K562 (cell line): ENCODE measurements around the gene FOLR2. TPM values are rescaled to one million over a fixed set of nuclear protein-coding genes. Genes with fewer than 3 reads are reported as not detected.

Source experiments
- CBFA2T3 ChIP-seq: fragments of 450-650 bp; IDR thresholded peaks from 2 replicates; pipeline ENCODE4 v1.6.1; 2017
- CC2D1A ChIP-seq: fragments of 450-650 bp; IDR thresholded peaks from 2 replicates; pipeline ENCODE4 v1.6.1; 2017; ENCODE audit warnings: mild to moderate bottlenecking
- CHD1 ChIP-seq: fragments of 200-600 bp; sonication (generic); IDR thresholded peaks from one replicate; pipeline ENCODE4 v1.6.1; 2012; ENCODE audit warnings: mild to moderate bottlenecking, moderate library complexity, low read length, inconsistent platforms
- DPF2 ChIP-seq: fragments of 450-650 bp; IDR thresholded peaks from 2 replicates; pipeline ENCODE4 v1.6.1; 2016
- EHMT2 ChIP-seq: fragments of 450-650 bp; IDR thresholded peaks from 2 replicates; pipeline ENCODE4 v1.6.1; 2018; ENCODE audit warnings: antibody characterized with exemption
- ELF2 ChIP-seq: fragments of 250-450 bp; sonication (Bioruptor Pico); IDR thresholded peaks from 2 replicates; pipeline ENCODE4 v1.5.0; 2021; ENCODE audit warnings: mild to moderate bottlenecking
- EP300 ChIP-seq: IDR thresholded peaks from 2 replicates; pipeline ENCODE4 v1.6.1; 2012; ENCODE audit warnings: low read length, improper control_type of control experiment
- HNRNPH1 ChIP-seq: fragments of 200-400 bp; formaldehyde crosslinking; optimal IDR thresholded peaks from 2 replicates; pipeline ENCODE3; 2017; ENCODE audit warnings: low read depth, mild to moderate bottlenecking, low read length, moderate library complexity
- IRF9 ChIP-seq: fragments of 450-650 bp; IDR thresholded peaks from 2 replicates; pipeline ENCODE4 v1.6.1; 2016; ENCODE audit warnings: missing biosample characterization, missing genetic modification characterization
- JUND ChIP-seq, 2 experiments: IDR thresholded peaks; 2 replicates in 1 of 2; 3 replicates in 1 of 2; pipeline ENCODE4 v1.6.1; 2011; ENCODE audit warnings: borderline replicate concordance in 2 of 2, low read depth in 2 of 2, low read length in 2 of 2, improper control_type of control experiment in 1 of 2, missing biosample characterization in 1 of 2, missing genetic modification characterization in 1 of 2, missing genetic modification reagents in 1 of 2
- MAFF ChIP-seq: IDR thresholded peaks from 2 replicates; pipeline ENCODE4 v1.6.1; 2012; ENCODE audit warnings: low read length, improper control_type of control experiment
- MEIS2 ChIP-seq: fragments of 450-650 bp; IDR thresholded peaks from 2 replicates; pipeline ENCODE4 v1.6.1; 2014; ENCODE audit warnings: mild to moderate bottlenecking; ENCODE audit not compliant: partially characterized antibody
- NCOR1 ChIP-seq: fragments of 450-650 bp; IDR thresholded peaks from 2 replicates; pipeline ENCODE4 v1.6.1; 2016; ENCODE audit warnings: mild to moderate bottlenecking, moderate library complexity
- NR2C1 ChIP-seq, 2 experiments: fragments of 450-650 bp; IDR thresholded peaks; 2 replicates each; pipeline ENCODE4 v1.6.1; 2017; ENCODE audit warnings: mild to moderate bottlenecking in 2 of 2, antibody characterized with exemption in 1 of 2, inconsistent platforms in 1 of 2, missing compliant biosample characterization in 1 of 2, missing genetic modification characterization in 1 of 2
- RBM17 ChIP-seq: fragments of 200-400 bp; formaldehyde crosslinking; IDR thresholded peaks from 2 replicates; pipeline ENCODE4 v1.6.1; 2017; ENCODE audit warnings: low read depth, mild to moderate bottlenecking, low read length, borderline replicate concordance
- RCOR1 ChIP-seq, 2 experiments: IDR thresholded peaks; 2 replicates each; pipeline ENCODE4 v1.6.1; 2012; ENCODE audit warnings: low read depth in 2 of 2, low read length in 2 of 2, borderline replicate concordance in 1 of 2, improper control_type of control experiment in 1 of 2
- RFX5 ChIP-seq: IDR thresholded peaks from 2 replicates; pipeline ENCODE4 v1.6.1; 2011; ENCODE audit warnings: low read depth, mild to moderate bottlenecking, improper control_type of control experiment, low read length
- SMARCA4 ChIP-seq: fragments of 450-650 bp; IDR thresholded peaks from 2 replicates; pipeline ENCODE4 v1.6.1; 2016
- TAF7 ChIP-seq: fragments of 450-650 bp; IDR thresholded peaks from 2 replicates; pipeline ENCODE4 v1.6.1; 2016; ENCODE audit warnings: missing genetic modification characterization, missing compliant biosample characterization
- TAL1 ChIP-seq: fragments of 450-650 bp; IDR thresholded peaks from 2 replicates; pipeline ENCODE4 v1.6.1; 2016; ENCODE audit warnings: mild to moderate bottlenecking
- TBL1XR1 ChIP-seq, 2 experiments: IDR thresholded peaks; 2 replicates each; pipeline ENCODE4 v1.6.1; 2012; ENCODE audit warnings: improper control_type of control experiment in 2 of 2, low read length in 2 of 2, mild to moderate bottlenecking in 1 of 2
- ZNF134 ChIP-seq: fragments of 250-450 bp; sonication (Bioruptor Pico); conservative IDR thresholded peaks from 2 replicates; pipeline ENCODE4 v1.4.0; 2020
- ZNF175 ChIP-seq: fragments of 200-800 bp; sonication (Bioruptor generic); IDR thresholded peaks from 2 replicates; pipeline ENCODE4 v1.6.1; 2016; ENCODE audit warnings: low read depth, mild to moderate bottlenecking, missing genetic modification characterization, missing compliant biosample characterization
- ZNF23 ChIP-seq: fragments of 250-450 bp; sonication (Bioruptor Pico); IDR thresholded peaks from 2 replicates; pipeline ENCODE4 v1.4.0; 2020; ENCODE audit warnings: mild to moderate bottlenecking
- ZSCAN29 ChIP-seq: fragments of 450-650 bp; IDR thresholded peaks from 2 replicates; pipeline ENCODE4 v1.6.1; 2017
- polyA plus RNA-seq, 8 experiments: library from polyadenylated mRNA; depleted of rRNA in 4 of 8; stranded (reverse) in 5 of 8; unstranded in 3 of 8; fragments of >200 nt; fragmentation: Nextera tagmentation in 2 of 8; fragmentation: Illumina TruSeq in 1 of 8; extraction: Ambion mirVana in 2 of 8; extraction: Trizol in 1 of 8; gene quantifications; 2 replicates each; pipeline versions ENCODE4 v1.2.1 to v1.2.3, GENCODE V29; 2011 to 2014; ENCODE audit warnings: inconsistent platforms in 1 of 8, missing spikeins in 1 of 8
- total RNA-seq, 7 experiments: library from RNA; depleted of rRNA in 6 of 7; stranded (reverse); fragments of >200 nt in 6 of 7; fragmentation: Illumina TruSeq in 2 of 7; extraction: Trizol in 2 of 7; gene quantifications; 2 replicates each; pipeline versions ENCODE4 v1.2.1 to v1.2.3, GENCODE V29; 2011 to 2021; ENCODE audit warnings: low replicate concordance in 1 of 7
- TF ChIP-seq, protein P1 (sequence below): sonication (generic); formaldehyde crosslinking; IDR thresholded peaks from 2 replicates; pipeline ENCODE4 v1.8.0; 2023; ENCODE audit warnings: missing genetic modification reagents, mild to moderate bottlenecking, borderline replicate concordance

Gene FOLR2
- total and polyA plus RNA-seq, 9 of the 15 experiments (the other 6 are each of a cell fraction or from before 2014, with no cell fraction given) = 0.27 TPM; not detected in 8

- TF ChIP-seq MEIS2 (peak; percentile 70), ZNF23 (CRISPR knock-in tag) (no peak), EHMT2 (peak; percentile 65; the same call in 1 of the 2 replicates), ZSCAN29 (no peak), TBL1XR1 (IDR thresholded peaks at IDR 0.05; ENCODE audit: low read length in 2 of 2) (no peak), DPF2 (peak; percentile 81), MAFF (peak; percentile 47; the same call in 1 of the 2 replicates), CBFA2T3 (peak; percentile 84), ZNF134 (CRISPR knock-in tag) (no peak), EP300 (0 out of 2 replicates have a peak, but pooled peaks have one; percentile 13), RBM17 (no peak), JUND (IDR thresholded peaks at IDR 0.05; ENCODE audit: borderline replicate concordance, low read depth, low read length) (peak; percentile 83), JUND (tag; IDR thresholded peaks at IDR 0.05; ENCODE audit: borderline replicate concordance, low read depth, low read length) (peak; percentile 75; the same call in 1 of the 3 replicates), SMARCA4 (0 out of 2 replicates have a peak, but pooled peaks have one; percentile 61), ELF2 (CRISPR knock-in tag) (no peak), NR2C1 (IDR thresholded peaks at IDR 0.05) (no peak), NR2C1 (tag; IDR thresholded peaks at IDR 0.05) (no peak), IRF9 (tag) (no peak), TAF7 (tag) (no peak), RFX5 (no peak), CHD1 (no peak), ZNF175 (CRISPR knock-in tag) (no peak), RCOR1 (IDR thresholded peaks at IDR 0.05; ENCODE audit: borderline replicate concordance in 1 of 2, low read depth in 2 of 2, low read length in 2 of 2) (peak in 1 of 2 experiments; percentile 44; a peak in 1 of 4 replicates), TAL1 (peak; percentile 62; the same call in 1 of the 2 replicates), NCOR1 (peak; percentile 24; the same call in 1 of the 2 replicates), HNRNPH1 (no peak), CC2D1A (peak; percentile 88)
- TF ChIP-seq, protein P1, sequence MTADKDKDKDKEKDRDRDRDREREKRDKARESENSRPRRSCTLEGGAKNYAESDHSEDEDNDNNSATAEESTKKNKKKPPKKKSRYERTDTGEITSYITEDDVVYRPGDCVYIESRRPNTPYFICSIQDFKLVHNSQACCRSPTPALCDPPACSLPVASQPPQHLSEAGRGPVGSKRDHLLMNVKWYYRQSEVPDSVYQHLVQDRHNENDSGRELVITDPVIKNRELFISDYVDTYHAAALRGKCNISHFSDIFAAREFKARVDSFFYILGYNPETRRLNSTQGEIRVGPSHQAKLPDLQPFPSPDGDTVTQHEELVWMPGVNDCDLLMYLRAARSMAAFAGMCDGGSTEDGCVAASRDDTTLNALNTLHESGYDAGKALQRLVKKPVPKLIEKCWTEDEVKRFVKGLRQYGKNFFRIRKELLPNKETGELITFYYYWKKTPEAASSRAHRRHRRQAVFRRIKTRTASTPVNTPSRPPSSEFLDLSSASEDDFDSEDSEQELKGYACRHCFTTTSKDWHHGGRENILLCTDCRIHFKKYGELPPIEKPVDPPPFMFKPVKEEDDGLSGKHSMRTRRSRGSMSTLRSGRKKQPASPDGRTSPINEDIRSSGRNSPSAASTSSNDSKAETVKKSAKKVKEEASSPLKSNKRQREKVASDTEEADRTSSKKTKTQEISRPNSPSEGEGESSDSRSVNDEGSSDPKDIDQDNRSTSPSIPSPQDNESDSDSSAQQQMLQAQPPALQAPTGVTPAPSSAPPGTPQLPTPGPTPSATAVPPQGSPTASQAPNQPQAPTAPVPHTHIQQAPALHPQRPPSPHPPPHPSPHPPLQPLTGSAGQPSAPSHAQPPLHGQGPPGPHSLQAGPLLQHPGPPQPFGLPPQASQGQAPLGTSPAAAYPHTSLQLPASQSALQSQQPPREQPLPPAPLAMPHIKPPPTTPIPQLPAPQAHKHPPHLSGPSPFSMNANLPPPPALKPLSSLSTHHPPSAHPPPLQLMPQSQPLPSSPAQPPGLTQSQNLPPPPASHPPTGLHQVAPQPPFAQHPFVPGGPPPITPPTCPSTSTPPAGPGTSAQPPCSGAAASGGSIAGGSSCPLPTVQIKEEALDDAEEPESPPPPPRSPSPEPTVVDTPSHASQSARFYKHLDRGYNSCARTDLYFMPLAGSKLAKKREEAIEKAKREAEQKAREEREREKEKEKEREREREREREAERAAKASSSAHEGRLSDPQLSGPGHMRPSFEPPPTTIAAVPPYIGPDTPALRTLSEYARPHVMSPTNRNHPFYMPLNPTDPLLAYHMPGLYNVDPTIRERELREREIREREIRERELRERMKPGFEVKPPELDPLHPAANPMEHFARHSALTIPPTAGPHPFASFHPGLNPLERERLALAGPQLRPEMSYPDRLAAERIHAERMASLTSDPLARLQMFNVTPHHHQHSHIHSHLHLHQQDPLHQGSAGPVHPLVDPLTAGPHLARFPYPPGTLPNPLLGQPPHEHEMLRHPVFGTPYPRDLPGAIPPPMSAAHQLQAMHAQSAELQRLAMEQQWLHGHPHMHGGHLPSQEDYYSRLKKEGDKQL (CRISPR knock-in tag) = no peak
Measured at GRCh38 chr11:72263361-72263760, 46.8 kb downstream of the FOLR2 start (continued).
